ENCODE results near the gene KLHL7. TPM values are rescaled to one million over a fixed set of nuclear protein-coding genes. Genes with fewer than 3 reads are reported as not detected.

Gene KLHL7
- total and polyA plus RNA-seq, 9 of the 15 experiments (the other 6 are each of a cell fraction or from before 2014, with no cell fraction given) = 4.2 to 63.1 (median 32.3) TPM

DNA sequence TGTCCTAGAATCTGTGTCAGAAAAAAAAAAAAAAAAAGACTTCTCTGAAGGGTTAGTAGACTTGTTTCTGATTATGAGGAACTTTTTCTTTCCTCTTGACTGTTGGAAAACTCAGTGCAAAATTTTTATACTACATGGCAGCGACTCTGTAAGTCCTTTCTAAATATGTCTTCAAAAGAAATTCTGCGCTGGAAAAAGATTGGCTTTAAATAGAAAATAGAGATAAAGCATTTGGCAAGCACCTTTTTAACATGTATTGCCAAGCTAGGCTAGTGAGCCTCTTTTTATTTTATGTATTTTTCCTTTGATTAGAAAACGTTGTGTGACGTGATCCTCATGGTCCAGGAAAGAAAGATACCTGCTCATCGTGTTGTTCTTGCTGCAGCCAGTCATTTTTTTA is 17.9 kb downstream of the KLHL7 start:
- no TSS peak for BruUV-seq (replicated peaks)
- ChIA-PET CTCF (ENCODE audit: low intra/inter-chr PET ratio) (no interaction called here), POLR2A (interaction anchor here (0.6 kb wide), 1 partner anchor 8 kb away, joined by 3 read pairs; no protein-coding TSS in a partner anchor)
- H3K79me2 ChIP-seq (ENCODE audit: control insufficient read depth, insufficient read depth, low read length) = no peaks in the 10 kb centered on the region
- no peaks in the 10 kb centered on the region for H3K4me1 ChIP-seq (replicated peaks in 1 of 2; ENCODE audit: control insufficient read depth in 2 of 2, insufficient read depth in 2 of 2, low read length in 2 of 2)
- intact Hi-C loops (cut with micrococcal nuclease) (no loop called here), in situ Hi-C loops (cut with MboI) (no loop called here)
- H3K4me3 ChIP-seq = no peak overlapping the region
- ATAC-seq = no peak
- no peak for DNase-seq (ENCODE audit: extremely low read depth in 1 of 4, low spot score in 3 of 4)
- H4K20me1 ChIP-seq (replicated peaks; ENCODE audit: control insufficient read depth, insufficient read depth, low read length) = no peaks in the 10 kb centered on the region
- H3K27ac ChIP-seq (ENCODE audit: extremely low read depth, low read depth, low read length) = no peak overlapping the region
- H3K9me3 ChIP-seq (replicated peaks; ENCODE audit: control insufficient read depth, insufficient read depth, low read depth, low read length) = no peaks in the 10 kb centered on the region
- no peaks in the 10 kb centered on the region for H3K27me3 ChIP-seq (ENCODE audit: control insufficient read depth in 2 of 2, insufficient read depth in 2 of 2, low read length in 2 of 2)
- H3K36me3 ChIP-seq (ENCODE audit: control insufficient read depth, insufficient read depth, low read length) = peaks cover 9% of the 10 kb centered on the region; the same call in 1 of the 3 replicates
- H2AFZ ChIP-seq (ENCODE audit: low read depth, low read length) = no peak overlapping the region
- H3K4me2 ChIP-seq (ENCODE audit: insufficient read depth, low read length) = no peak overlapping the region
- H3K9me1 ChIP-seq (ENCODE audit: control insufficient read depth, insufficient read depth, low read length) = no peaks in the 10 kb centered on the region
- H3K9ac ChIP-seq (ENCODE audit: insufficient read depth in 1 of 2, low read depth in 2 of 2, low read length in 2 of 2) = no peak overlapping the region
- WGBS (ENCODE audit: insufficient coverage, low coverage, missing lambda C conversion rate) = 40% methylated on average over 5 of the region's 5 CpGs
- FAIRE-seq = no peak
- TF ChIP-seq SMAD1 (IDR thresholded peaks at IDR 0.05; ENCODE audit: low read depth, low read length, partially characterized antibody) (no peak), ZNF655 (CRISPR knock-in tag; IDR thresholded peaks at IDR 0.05) (no peak), USF1 (CRISPR knock-in tag; IDR thresholded peaks at IDR 0.05) (no peak), NCOA1 (IDR thresholded peaks at IDR 0.05; ENCODE audit: low read depth) (no peak), ZNF511 (CRISPR knock-in tag; IDR thresholded peaks at IDR 0.05) (no peak), FOXJ2 (tag; IDR thresholded peaks at IDR 0.05) (no peak), ESRRA (IDR thresholded peaks at IDR 0.05; ENCODE audit: borderline replicate concordance, low read depth) (no peak), NCOA6 (IDR thresholded peaks at IDR 0.05) (no peak), E2F8 (IDR thresholded peaks at IDR 0.05; ENCODE audit: low read depth, partially characterized antibody) (no peak)
- TF ChIP-seq, protein P1, sequence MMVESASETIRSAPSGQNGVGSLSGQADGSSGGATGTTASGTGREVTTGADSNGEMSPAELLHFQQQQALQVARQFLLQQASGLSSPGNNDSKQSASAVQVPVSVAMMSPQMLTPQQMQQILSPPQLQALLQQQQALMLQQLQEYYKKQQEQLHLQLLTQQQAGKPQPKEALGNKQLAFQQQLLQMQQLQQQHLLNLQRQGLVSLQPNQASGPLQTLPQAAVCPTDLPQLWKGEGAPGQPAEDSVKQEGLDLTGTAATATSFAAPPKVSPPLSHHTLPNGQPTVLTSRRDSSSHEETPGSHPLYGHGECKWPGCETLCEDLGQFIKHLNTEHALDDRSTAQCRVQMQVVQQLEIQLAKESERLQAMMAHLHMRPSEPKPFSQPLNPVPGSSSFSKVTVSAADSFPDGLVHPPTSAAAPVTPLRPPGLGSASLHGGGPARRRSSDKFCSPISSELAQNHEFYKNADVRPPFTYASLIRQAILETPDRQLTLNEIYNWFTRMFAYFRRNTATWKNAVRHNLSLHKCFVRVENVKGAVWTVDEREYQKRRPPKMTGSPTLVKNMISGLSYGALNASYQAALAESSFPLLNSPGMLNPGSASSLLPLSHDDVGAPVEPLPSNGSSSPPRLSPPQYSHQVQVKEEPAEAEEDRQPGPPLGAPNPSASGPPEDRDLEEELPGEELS (CRISPR knock-in tag; IDR thresholded peaks at IDR 0.05; ENCODE audit: borderline replicate concordance) = no peak
- TF ChIP-seq, protein P2, sequence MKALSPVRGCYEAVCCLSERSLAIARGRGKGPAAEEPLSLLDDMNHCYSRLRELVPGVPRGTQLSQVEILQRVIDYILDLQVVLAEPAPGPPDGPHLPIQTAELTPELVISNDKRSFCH (CRISPR knock-in tag; IDR thresholded peaks at IDR 0.05) = no peak
- TF ChIP-seq, protein P2 (tag; IDR thresholded peaks at IDR 0.05) = no peak
- TF ChIP-seq, protein P3, sequence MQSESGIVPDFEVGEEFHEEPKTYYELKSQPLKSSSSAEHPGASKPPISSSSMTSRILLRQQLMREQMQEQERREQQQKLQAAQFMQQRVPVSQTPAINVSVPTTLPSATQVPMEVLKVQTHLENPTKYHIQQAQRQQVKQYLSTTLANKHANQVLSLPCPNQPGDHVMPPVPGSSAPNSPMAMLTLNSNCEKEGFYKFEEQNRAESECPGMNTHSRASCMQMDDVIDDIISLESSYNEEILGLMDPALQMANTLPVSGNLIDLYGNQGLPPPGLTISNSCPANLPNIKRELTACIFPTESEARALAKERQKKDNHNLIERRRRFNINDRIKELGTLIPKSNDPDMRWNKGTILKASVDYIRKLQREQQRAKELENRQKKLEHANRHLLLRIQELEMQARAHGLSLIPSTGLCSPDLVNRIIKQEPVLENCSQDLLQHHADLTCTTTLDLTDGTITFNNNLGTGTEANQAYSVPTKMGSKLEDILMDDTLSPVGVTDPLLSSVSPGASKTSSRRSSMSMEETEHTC (IDR thresholded peaks at IDR 0.05) = no peak

Data from K562 (cell line).